ENCODE measurements around the gene TANGO2. TPM values are rescaled to one million over a fixed set of nuclear protein-coding genes. Genes with fewer than 3 reads are reported as not detected.

TANGO2 gene
- total and polyA plus RNA-seq, 9 of the 15 experiments (the other 6 are each of a cell fraction or from before 2014, with no cell fraction given) = 15.5 to 94.9 (median 70.1) TPM

DNA sequence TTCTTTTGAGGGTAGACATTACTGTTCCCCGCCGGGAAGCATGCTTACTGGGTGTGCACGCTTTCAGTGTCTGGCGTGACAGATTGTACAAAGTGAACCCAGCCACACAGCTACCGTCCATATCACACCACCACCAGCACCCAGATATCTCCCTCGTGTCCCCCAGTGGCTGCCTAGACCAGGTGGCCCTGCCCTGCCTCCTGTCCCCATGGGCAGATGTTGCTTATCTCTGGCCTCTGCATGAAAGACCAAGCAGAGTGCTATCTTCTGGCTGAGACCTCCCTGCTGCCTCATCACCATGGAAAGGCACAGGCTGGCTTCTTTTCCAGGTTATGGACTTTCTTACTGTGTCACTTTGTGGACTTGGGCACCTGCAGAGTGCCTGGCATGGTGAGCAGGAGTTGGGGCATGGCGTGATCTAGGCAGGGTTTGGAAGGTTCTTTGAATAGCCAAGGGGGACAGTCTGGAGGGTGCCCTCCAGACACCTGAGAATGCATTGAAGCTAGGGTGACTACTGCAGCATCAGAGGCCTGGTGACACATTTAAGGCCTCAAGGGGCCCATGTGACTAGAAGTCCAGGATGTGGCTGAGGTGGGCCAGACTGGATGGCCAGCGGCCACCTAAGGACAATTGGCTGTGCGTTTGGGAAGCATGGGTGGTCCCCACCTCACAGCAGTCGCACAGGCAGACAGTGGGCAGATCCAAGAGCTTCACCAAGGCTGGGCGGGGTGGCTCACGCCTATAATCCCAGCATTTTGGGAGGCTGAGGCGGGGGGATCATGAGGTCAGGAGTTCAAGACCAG is 4.7 kb downstream of the TANGO2 start (continued):
- TF ChIP-seq STAT6 (CRISPR knock-in tag; IDR thresholded peaks at IDR 0.05) (peak; percentile 70), ZNF41 (CRISPR knock-in tag; conservative IDR thresholded peaks at IDR 0.05) (peak; percentile 90), CTCF (IDR thresholded peaks at IDR 0.05 in 2 of 3, conservative IDR thresholded peaks at IDR 0.05 in 1 of 3; ENCODE audit: insufficient read depth in 2 of 3, low read depth in 1 of 3, low read length in 3 of 3) (peak in 2 of 3 experiments; percentile 14 to 45; a peak in 1 of 6 replicates), ZNF445 (CRISPR knock-in tag; IDR thresholded peaks at IDR 0.05; ENCODE audit: low read depth) (peak; percentile 97), SREBF2 (CRISPR knock-in tag; IDR thresholded peaks at IDR 0.05) (no peak), TCFL5 (CRISPR knock-in tag; conservative IDR thresholded peaks at IDR 0.05) (peak; percentile 88), ZBTB12 (CRISPR knock-in tag; IDR thresholded peaks at IDR 0.05) (peak; percentile 76), ZNF174 (CRISPR knock-in tag; IDR thresholded peaks at IDR 0.05) (no peak), ZNF324 (CRISPR knock-in tag; IDR thresholded peaks at IDR 0.05) (peak; percentile 84), CCAR2 (IDR thresholded peaks at IDR 0.05; ENCODE audit: low read depth, low read length) (0 out of 2 replicates have a peak, but pooled peaks have one; percentile 77), MTF1 (CRISPR knock-in tag; IDR thresholded peaks at IDR 0.05; ENCODE audit: borderline replicate concordance) (peak; percentile 26; the same call in 1 of the 2 replicates), PBX2 (CRISPR knock-in tag; IDR thresholded peaks at IDR 0.05; ENCODE audit: low read depth) (no peak), PBX2 (tag; conservative IDR thresholded peaks at IDR 0.05; ENCODE audit: low read depth) (0 out of 2 replicates have a peak, but pooled peaks have one; percentile 43), RAD21 (CRISPR knock-in tag; conservative IDR thresholded peaks at IDR 0.05 in 1 of 2, IDR thresholded peaks at IDR 0.05 in 1 of 2) (peak in 1 of 2 experiments; percentile 20; a peak in 1 of 4 replicates)
- TF ChIP-seq, protein P1, sequence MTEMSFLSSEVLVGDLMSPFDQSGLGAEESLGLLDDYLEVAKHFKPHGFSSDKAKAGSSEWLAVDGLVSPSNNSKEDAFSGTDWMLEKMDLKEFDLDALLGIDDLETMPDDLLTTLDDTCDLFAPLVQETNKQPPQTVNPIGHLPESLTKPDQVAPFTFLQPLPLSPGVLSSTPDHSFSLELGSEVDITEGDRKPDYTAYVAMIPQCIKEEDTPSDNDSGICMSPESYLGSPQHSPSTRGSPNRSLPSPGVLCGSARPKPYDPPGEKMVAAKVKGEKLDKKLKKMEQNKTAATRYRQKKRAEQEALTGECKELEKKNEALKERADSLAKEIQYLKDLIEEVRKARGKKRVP (CRISPR knock-in tag; IDR thresholded peaks at IDR 0.05) = peak; percentile 93
- TF ChIP-seq, protein P2, sequence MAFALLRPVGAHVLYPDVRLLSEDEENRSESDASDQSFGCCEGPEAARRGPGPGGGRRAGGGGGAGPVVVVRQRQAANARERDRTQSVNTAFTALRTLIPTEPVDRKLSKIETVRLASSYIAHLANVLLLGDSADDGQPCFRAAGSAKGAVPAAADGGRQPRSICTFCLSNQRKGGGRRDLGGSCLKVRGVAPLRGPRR (CRISPR knock-in tag; IDR thresholded peaks at IDR 0.05) = peak; percentile 96

Data from K562 (cell line).